ENCODE data around the gene DSCAML1.

Gene DSCAML1

GRCh38 chr11:117632306-117632705 lies 164.7 kb downstream of the DSCAML1 start:
- no peak for DNase-seq

- no peak for DNase-seq
These were observed 165.5 kb downstream of the DSCAML1 start for GRCh38 chr11:117631336-117632140.

GRCh38 chr11:117629891-117630538 lies 167.0 kb downstream of the DSCAML1 start:
- DNase-seq, result no peak

GRCh38 chr11:117629146-117629545 lies 167.9 kb downstream of the DSCAML1 start:
- DNase-seq, result no peak

- DNase-seq, result no peak
These were observed 169.8 kb downstream of the DSCAML1 start for GRCh38 chr11:117627259-117627658.

- DNase-seq, result no peak
These were observed 170.4 kb downstream of the DSCAML1 start for GRCh38 chr11:117626576-117626975.

GRCh38 chr11:117625237-117625636 lies 171.8 kb downstream of the DSCAML1 start:
- DNase-seq, result no peak

GRCh38 chr11:117623831-117624271 lies 173.2 kb downstream of the DSCAML1 start:
- DNase-seq, result no peak

- DNase-seq, result no peak
These were observed 175.8 kb downstream of the DSCAML1 start for GRCh38 chr11:117621226-117621625.

GRCh38 chr11:117620659-117621058 lies 176.4 kb downstream of the DSCAML1 start:
- no peak for DNase-seq

- DNase-seq, result no peak
These were observed 176.9 kb downstream of the DSCAML1 start for GRCh38 chr11:117620086-117620485.

- no peak for DNase-seq
These were observed 177.4 kb downstream of the DSCAML1 start for GRCh38 chr11:117619661-117620060.

- no peak for DNase-seq
These were observed 178.0 kb downstream of the DSCAML1 start for GRCh38 chr11:117618982-117619355.

GRCh38 chr11:117618302-117618981 lies 178.6 kb downstream of the DSCAML1 start:
- no peak for DNase-seq

GRCh38 chr11:117616979-117617378 lies 180.0 kb downstream of the DSCAML1 start:
- DNase-seq, result no peak

- DNase-seq, result no peak
These were observed 182.3 kb downstream of the DSCAML1 start for GRCh38 chr11:117614728-117615127.

- no peak for DNase-seq
These were observed 183.5 kb downstream of the DSCAML1 start for GRCh38 chr11:117613521-117613920.

GRCh38 chr11:117612177-117612576 lies 184.8 kb downstream of the DSCAML1 start:
- DNase-seq, result no peak

GRCh38 chr11:117610901-117611300 lies 186.1 kb downstream of the DSCAML1 start:
- no peak for DNase-seq

- DNase-seq, result no peak
These were observed 187.0 kb downstream of the DSCAML1 start for GRCh38 chr11:117610045-117610444.

GRCh38 chr11:117607449-117607848 lies 189.6 kb downstream of the DSCAML1 start:
- DNase-seq, result no peak

- DNase-seq, result no peak
These were observed 190.2 kb downstream of the DSCAML1 start for GRCh38 chr11:117606790-117607189.

- no peak for DNase-seq
These were observed 190.8 kb downstream of the DSCAML1 start for GRCh38 chr11:117606211-117606610.

GRCh38 chr11:117605331-117605730 lies 191.7 kb downstream of the DSCAML1 start:
- DNase-seq, result no peak
